NB4 (cell line): Measurements from ENCODE around the gene SH2D1A.

Experiments used
- MYC ChIP-seq: IDR thresholded peaks from 2 replicates; pipeline ENCODE4 v1.6.1; 2011; ENCODE audit warnings: low read depth, low read length
- POLR2A ChIP-seq: IDR thresholded peaks from 2 replicates; pipeline ENCODE4 v1.6.1; 2011; ENCODE audit warnings: mild to moderate bottlenecking; ENCODE audit not compliant: insufficient read length; ENCODE audit errors: extremely low read depth
- TF ChIP-seq, protein P1 (sequence below): IDR thresholded peaks from one replicate; pipeline ENCODE4 v1.5.1; 2012; ENCODE audit warnings: low read depth, low read length

DNA sequence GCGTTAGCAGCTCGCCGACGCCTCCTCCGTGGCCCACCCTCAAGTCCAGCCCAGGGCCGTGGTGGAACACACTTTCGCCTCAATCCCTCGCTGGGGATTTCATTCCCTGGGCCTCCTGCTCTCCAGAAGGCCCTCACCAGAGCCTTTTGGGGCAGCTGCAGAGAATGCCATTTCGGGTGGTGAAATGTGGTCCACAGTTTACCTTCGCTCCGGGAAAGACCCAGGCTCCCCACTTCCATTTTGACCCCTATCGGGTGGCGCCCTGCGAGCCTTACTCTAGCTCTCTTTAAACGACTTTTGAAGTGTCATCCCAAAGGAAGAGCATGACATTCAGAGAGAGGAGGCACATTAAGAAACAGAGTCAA, 496 bp downstream of the SH2D1A start:
- no peak for TF ChIP-seq POLR2A
- TF ChIP-seq, protein P1, sequence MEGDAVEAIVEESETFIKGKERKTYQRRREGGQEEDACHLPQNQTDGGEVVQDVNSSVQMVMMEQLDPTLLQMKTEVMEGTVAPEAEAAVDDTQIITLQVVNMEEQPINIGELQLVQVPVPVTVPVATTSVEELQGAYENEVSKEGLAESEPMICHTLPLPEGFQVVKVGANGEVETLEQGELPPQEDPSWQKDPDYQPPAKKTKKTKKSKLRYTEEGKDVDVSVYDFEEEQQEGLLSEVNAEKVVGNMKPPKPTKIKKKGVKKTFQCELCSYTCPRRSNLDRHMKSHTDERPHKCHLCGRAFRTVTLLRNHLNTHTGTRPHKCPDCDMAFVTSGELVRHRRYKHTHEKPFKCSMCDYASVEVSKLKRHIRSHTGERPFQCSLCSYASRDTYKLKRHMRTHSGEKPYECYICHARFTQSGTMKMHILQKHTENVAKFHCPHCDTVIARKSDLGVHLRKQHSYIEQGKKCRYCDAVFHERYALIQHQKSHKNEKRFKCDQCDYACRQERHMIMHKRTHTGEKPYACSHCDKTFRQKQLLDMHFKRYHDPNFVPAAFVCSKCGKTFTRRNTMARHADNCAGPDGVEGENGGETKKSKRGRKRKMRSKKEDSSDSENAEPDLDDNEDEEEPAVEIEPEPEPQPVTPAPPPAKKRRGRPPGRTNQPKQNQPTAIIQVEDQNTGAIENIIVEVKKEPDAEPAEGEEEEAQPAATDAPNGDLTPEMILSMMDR = no peak
- TF ChIP-seq MYC = no peak
